HG03432 (cell line): Measurements from ENCODE around the gene SULT2B1.
A peak's percentile ranks its signal among the peaks of the same experiment; 100 is the strongest.
"Not testable (repeated sequence)": the region's sequence is repeated elsewhere in the genome, so short reads cannot be mapped to it uniquely, and the experiment has no call there.

Experiments
- ATAC-seq: cut with Tn5 transposase; IDR thresholded peaks from one replicate; pipeline ENCODE4 v1.9.1; 2021; ENCODE audit warnings: mild to moderate bottlenecking, moderate library complexity; ENCODE audit not compliant: unreplicated experiment

The SULT2B1 gene

GRCh38 chr19:48618278-48618915 lies 66.4 kb downstream of the SULT2B1 start:
- ATAC-seq, result no peak

- peak; percentile 78 for ATAC-seq
Measured at GRCh38 chr19:48618916-48619691, 67.1 kb downstream of the SULT2B1 start, which contains the start of the genes RPL18 and SPHK2. Gene RPL18, minus strand, starts transcription at chr19:48619178. Its CDS starts 35 bp downstream, at chr19:48619143. Gene SPHK2, plus strand, starts transcription at chr19:48619506. Its CDS starts 1,009 bp downstream, at chr19:48620515.

- no peak for ATAC-seq
Measured at GRCh38 chr19:48619692-48620585, 68.0 kb downstream of the SULT2B1 start.

GRCh38 chr19:48623556-48624066 lies 71.6 kb downstream of the SULT2B1 start:
- ATAC-seq, result no peak

- ATAC-seq, result peak; percentile 67
Measured at GRCh38 chr19:48624067-48624594, 72.2 kb downstream of the SULT2B1 start.

- ATAC-seq, result no peak
Measured at GRCh38 chr19:48624791-48625723, 73.1 kb downstream of the SULT2B1 start.

GRCh38 chr19:48625891-48626327 lies 73.9 kb downstream of the SULT2B1 start:
- no peak for ATAC-seq

GRCh38 chr19:48627201-48627864 lies 75.4 kb downstream of the SULT2B1 start:
- no peak for ATAC-seq

- no peak for ATAC-seq
Measured at GRCh38 chr19:48627865-48628314, 75.9 kb downstream of the SULT2B1 start.

GRCh38 chr19:48628486-48629296 lies 76.7 kb downstream of the SULT2B1 start:
- no peak for ATAC-seq

GRCh38 chr19:48629297-48629598 lies 77.3 kb downstream of the SULT2B1 start:
- ATAC-seq, result no peak

- no peak for ATAC-seq
Measured at GRCh38 chr19:48629599-48630295, 77.8 kb downstream of the SULT2B1 start.

GRCh38 chr19:48630296-48631063 lies 78.5 kb downstream of the SULT2B1 start:
- ATAC-seq, result no peak

GRCh38 chr19:48631225-48631624 lies 79.3 kb downstream of the SULT2B1 start:
- no peak for ATAC-seq

- ATAC-seq, result not testable (repeated sequence)
Measured at GRCh38 chr19:48632286-48632685, 80.3 kb downstream of the SULT2B1 start.

GRCh38 chr19:48632692-48633147 lies 80.7 kb downstream of the SULT2B1 start:
- no peak for ATAC-seq
